WERI-Rb-1 (cell line): ENCODE data around the gene ANKRD6.

Source experiments
- DNase-seq: peaks from one replicate; pipeline ENCODE4 v3.0.0-alpha.2; 2020
- H3K27ac ChIP-seq: fragments of 250-450 bp; sonication (Bioruptor Pico); 2 replicates; pipeline ENCODE4 v1.5.1; 2020; ENCODE audit warnings: mild to moderate bottlenecking, moderate library complexity
- H3K27me3 ChIP-seq: fragments of 250-450 bp; sonication (Bioruptor Pico); 2 replicates; pipeline ENCODE4 v1.5.1; 2021; ENCODE audit warnings: mild to moderate bottlenecking, low read depth, moderate library complexity; ENCODE audit not compliant: insufficient read depth, severe bottlenecking
- H3K36me3 ChIP-seq: fragments of 250-450 bp; sonication (Bioruptor Pico); 2 replicates; pipeline ENCODE4 v1.5.1; 2020; ENCODE audit warnings: mild to moderate bottlenecking, moderate library complexity
- H3K4me3 ChIP-seq: 2 replicates; pipeline ENCODE4 v1.5.1; 2011; ENCODE audit warnings: low read depth, mild to moderate bottlenecking, control low read depth, low read length
- H3K9me3 ChIP-seq: fragments of 250-450 bp; sonication (Bioruptor Pico); 2 replicates; pipeline ENCODE4 v1.5.1; 2021; ENCODE audit warnings: mild to moderate bottlenecking, moderate library complexity; ENCODE audit not compliant: severe bottlenecking
- TF ChIP-seq, protein P1 (sequence below): IDR thresholded peaks from 2 replicates; pipeline ENCODE4 v1.5.1; 2011; ENCODE audit warnings: low read depth, mild to moderate bottlenecking, control low read depth, inconsistent platforms, low read length

ANKRD6 gene

DNA sequence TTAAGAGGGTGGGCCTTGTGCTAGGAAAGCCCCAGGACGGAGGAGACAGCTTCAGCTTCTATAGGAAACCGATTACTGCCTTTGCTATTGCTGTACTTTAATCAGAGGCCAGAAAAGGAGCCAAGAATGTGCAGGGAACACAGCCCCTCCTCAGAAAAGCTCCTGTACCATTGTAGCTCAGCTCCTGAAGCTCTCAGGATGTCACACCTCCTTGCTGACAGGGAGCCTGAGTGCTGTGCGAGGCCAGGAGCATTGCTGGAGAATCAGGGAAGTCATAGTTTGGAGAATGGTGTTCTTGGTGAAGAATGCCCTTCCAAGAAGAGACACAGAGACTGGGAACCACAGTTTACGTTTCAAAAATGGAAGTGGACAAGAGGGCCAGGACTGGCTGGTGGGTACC lies 158.8 kb downstream of the ANKRD6 start:
- no peaks in the 10 kb centered on the region for H3K27me3 ChIP-seq
- no peaks in the 10 kb centered on the region for H3K9me3 ChIP-seq
- TF ChIP-seq, protein P1, sequence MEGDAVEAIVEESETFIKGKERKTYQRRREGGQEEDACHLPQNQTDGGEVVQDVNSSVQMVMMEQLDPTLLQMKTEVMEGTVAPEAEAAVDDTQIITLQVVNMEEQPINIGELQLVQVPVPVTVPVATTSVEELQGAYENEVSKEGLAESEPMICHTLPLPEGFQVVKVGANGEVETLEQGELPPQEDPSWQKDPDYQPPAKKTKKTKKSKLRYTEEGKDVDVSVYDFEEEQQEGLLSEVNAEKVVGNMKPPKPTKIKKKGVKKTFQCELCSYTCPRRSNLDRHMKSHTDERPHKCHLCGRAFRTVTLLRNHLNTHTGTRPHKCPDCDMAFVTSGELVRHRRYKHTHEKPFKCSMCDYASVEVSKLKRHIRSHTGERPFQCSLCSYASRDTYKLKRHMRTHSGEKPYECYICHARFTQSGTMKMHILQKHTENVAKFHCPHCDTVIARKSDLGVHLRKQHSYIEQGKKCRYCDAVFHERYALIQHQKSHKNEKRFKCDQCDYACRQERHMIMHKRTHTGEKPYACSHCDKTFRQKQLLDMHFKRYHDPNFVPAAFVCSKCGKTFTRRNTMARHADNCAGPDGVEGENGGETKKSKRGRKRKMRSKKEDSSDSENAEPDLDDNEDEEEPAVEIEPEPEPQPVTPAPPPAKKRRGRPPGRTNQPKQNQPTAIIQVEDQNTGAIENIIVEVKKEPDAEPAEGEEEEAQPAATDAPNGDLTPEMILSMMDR = no peak
- no peak overlapping the region for H3K27ac ChIP-seq
- H3K4me3 ChIP-seq = no peak overlapping the region
- no peak for DNase-seq
- H3K36me3 ChIP-seq = no peaks in the 10 kb centered on the region

- no peak for DNase-seq
- Histone ChIP-seq H3K36me3 (no peaks in the 10 kb centered on the region), H3K27me3 (no peaks in the 10 kb centered on the region), H3K9me3 (no peaks in the 10 kb centered on the region), H3K27ac (no peak overlapping the region), H3K4me3 (no peak overlapping the region)
- TF ChIP-seq, protein P1 = no peak
Observed at GRCh38 chr6:89596056-89596455, 163.1 kb downstream of the ANKRD6 start.

DNA sequence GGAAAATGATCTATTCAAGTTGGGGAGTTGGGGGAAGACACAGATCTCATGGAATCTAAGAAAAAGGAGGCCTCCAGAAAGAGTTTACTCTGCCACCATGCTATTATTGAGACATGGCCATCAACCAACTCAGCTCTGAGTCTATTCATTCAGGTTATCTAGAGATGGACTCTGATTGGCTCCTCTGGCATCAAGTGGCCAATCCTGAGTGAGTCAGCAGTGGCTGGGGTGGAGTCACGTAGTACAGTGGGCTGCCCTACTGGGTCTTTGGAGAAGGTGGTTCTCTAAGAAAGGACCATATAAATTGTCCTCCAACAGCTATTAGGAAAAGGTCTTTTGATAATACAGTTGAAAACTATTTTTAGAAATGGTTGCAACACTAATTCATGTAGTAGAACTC lies 163.5 kb downstream of the ANKRD6 start:
- TF ChIP-seq, protein P1 = no peak
- no peaks in the 10 kb centered on the region for H3K9me3 ChIP-seq
- no peak for DNase-seq
- no peak overlapping the region for H3K4me3 ChIP-seq
- no peaks in the 10 kb centered on the region for H3K27me3 ChIP-seq
- no peaks in the 10 kb centered on the region for H3K36me3 ChIP-seq
- no peak overlapping the region for H3K27ac ChIP-seq

DNA sequence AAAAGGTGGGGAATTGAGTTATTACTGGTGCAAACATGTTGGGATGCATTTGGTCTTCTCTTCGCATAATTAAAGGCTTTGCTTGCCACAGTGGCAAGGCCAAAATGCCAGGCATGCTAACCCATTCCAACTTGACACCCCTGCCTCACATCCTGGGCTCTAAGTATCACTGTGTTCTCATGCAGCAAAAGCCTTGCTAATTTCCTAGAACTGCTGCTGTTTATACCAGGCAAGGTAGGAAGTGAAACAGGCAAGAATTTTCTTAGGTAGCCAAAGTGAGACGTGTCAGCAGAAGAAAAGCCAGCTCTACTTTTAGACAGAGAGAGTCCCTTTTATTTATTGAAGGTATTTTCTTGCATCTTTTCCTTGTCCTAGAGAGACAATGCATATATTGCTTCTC lies 164.4 kb downstream of the ANKRD6 start:
- Histone ChIP-seq H3K36me3 (no peaks in the 10 kb centered on the region), H3K27ac (no peak overlapping the region), H3K9me3 (no peaks in the 10 kb centered on the region), H3K27me3 (no peaks in the 10 kb centered on the region), H3K4me3 (no peak overlapping the region)
- DNase-seq = no peak
- TF ChIP-seq, protein P1 = no peak

DNA sequence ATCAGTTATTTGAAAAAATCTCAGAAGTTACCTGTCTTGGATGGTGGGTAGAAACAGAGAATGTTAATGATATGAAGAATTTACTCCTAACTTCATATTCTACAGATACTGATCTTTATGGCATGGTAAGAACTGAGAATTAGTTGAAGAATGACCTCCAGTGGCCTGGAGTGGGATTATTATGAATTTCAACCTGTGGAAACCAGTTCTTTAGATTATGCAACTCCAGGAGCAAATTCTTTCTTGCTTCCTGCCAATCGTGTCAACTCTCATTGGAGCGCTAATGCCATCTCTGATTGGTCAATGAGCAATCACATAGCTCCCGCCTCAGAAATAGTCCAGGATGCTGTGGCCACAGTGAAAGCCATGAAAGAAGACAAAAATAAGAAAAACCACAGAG lies 165.0 kb downstream of the ANKRD6 start:
- no peak for DNase-seq
- TF ChIP-seq, protein P1 = no peak
- no peaks in the 10 kb centered on the region for H3K36me3 ChIP-seq
- no peaks in the 10 kb centered on the region for H3K9me3 ChIP-seq
- no peak overlapping the region for H3K27ac ChIP-seq
- no peak overlapping the region for H3K4me3 ChIP-seq
- no peaks in the 10 kb centered on the region for H3K27me3 ChIP-seq

- no peak for DNase-seq
- Histone ChIP-seq H3K4me3 (no peak overlapping the region), H3K9me3 (no peaks in the 10 kb centered on the region), H3K27me3 (no peaks in the 10 kb centered on the region), H3K27ac (no peak overlapping the region), H3K36me3 (no peaks in the 10 kb centered on the region)
- TF ChIP-seq, protein P1 = no peak
Observed at GRCh38 chr6:89599727-89600126, 166.8 kb downstream of the ANKRD6 start.
